ENCODE results near the gene PIP4K2C. TPM values are rescaled to one million over a fixed set of nuclear protein-coding genes. Genes with fewer than 3 reads are reported as not detected.

The PIP4K2C gene
- total RNA-seq, 2 donors from 2014 or later, result 33.4 to 39.9 TPM

GRCh38 chr12:57549909-57550640 is 40.9 kb upstream of the PIP4K2C start, which contains the start of gene KIF5A:
Gene KIF5A (plus strand): TSS chr12:57550044. CDS start chr12:57550272, 228 bp downstream.
- no peaks in the 10 kb centered on the region for H3K36me3 ChIP-seq
- DNase-seq (ENCODE audit: low spot score), result no peak

GRCh38 chr12:57550641-57551549 is 40.1 kb upstream of the PIP4K2C start:
- DNase-seq (ENCODE audit: low spot score), result no peak
- Histone ChIP-seq H3K27me3 (replicated peaks; ENCODE audit: insufficient read depth) (no peaks in the 10 kb centered on the region), H3K36me3 (no peaks in the 10 kb centered on the region), H3K27ac (no peak overlapping the region), H3K4me1 (ENCODE audit: control insufficient read depth in 1 of 2, low read depth in 2 of 2) (peaks cover 3 to 24% of the 10 kb centered on the region in 2 donors), H3K4me3 (peak overlapping the region; percentile 81), H3K9me3 (no peaks in the 10 kb centered on the region)
- no peak for ATAC-seq (ENCODE audit: insufficient number of reproducible peaks, low FRiP score, low read depth)
- TF ChIP-seq, protein P1, sequence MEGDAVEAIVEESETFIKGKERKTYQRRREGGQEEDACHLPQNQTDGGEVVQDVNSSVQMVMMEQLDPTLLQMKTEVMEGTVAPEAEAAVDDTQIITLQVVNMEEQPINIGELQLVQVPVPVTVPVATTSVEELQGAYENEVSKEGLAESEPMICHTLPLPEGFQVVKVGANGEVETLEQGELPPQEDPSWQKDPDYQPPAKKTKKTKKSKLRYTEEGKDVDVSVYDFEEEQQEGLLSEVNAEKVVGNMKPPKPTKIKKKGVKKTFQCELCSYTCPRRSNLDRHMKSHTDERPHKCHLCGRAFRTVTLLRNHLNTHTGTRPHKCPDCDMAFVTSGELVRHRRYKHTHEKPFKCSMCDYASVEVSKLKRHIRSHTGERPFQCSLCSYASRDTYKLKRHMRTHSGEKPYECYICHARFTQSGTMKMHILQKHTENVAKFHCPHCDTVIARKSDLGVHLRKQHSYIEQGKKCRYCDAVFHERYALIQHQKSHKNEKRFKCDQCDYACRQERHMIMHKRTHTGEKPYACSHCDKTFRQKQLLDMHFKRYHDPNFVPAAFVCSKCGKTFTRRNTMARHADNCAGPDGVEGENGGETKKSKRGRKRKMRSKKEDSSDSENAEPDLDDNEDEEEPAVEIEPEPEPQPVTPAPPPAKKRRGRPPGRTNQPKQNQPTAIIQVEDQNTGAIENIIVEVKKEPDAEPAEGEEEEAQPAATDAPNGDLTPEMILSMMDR (IDR thresholded peaks at IDR 0.05), result no peak

More at GRCh38 chr12:57549909-57550640, 40.9 kb upstream of the PIP4K2C start, which contains the start of gene KIF5A:
- peak within 1 kb of the TSS; percentile 81 for H3K4me3 ChIP-seq
- TF ChIP-seq, protein P1 (IDR thresholded peaks at IDR 0.05), result no peak
- H3K27ac ChIP-seq, result no peak within 1 kb of the TSS
- no peaks in the 10 kb centered on the region for H3K9me3 ChIP-seq
- ATAC-seq (ENCODE audit: insufficient number of reproducible peaks, low FRiP score, low read depth), result no peak
- H3K4me1 ChIP-seq (ENCODE audit: control insufficient read depth in 1 of 2, low read depth in 2 of 2), result peaks cover 9 to 29% of the 10 kb centered on the region in 2 donors
- no peaks in the 10 kb centered on the region for H3K27me3 ChIP-seq (replicated peaks; ENCODE audit: insufficient read depth)

DNA sequence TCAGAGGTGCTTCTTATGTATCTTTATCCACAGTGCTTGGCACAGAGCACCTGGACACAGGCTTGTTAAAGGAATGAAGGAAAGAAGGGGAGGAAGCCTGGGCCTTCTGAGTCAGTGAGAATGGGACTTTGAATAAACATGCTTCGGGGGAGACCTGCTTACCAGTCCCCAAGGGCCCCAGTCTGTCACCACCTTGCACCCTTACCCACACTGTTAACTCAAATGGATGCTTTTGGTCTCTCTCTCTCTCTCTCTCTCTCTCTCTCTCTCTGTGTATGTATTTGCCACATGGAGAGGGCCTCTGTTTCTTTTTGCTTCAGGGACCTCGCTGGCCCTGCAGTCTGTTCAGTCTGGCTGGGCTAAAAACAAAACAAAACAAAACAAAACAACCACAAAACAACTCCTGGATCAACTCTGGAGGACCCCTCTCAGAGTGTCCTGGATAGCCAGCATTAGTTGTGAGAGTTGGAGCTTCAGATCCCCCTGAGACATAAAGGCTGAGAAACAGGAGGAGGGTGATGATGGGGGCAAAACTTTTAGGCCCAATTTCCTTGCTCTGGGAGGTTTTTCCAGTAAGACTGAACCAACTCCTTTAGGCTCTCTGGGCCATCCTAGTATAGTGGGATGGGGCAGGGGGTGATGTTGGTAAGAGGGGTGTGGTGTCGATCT is 39.2 kb upstream of the PIP4K2C start:
- no peaks in the 10 kb centered on the region for H3K36me3 ChIP-seq
- peaks cover 0 to 20% of the 10 kb centered on the region in 2 donors for H3K4me1 ChIP-seq (ENCODE audit: control insufficient read depth in 1 of 2, low read depth in 2 of 2)
- no peak overlapping the region for H3K27ac ChIP-seq
- H3K4me3 ChIP-seq, result no peak overlapping the region
- DNase-seq (ENCODE audit: low spot score) (no peak), ATAC-seq (ENCODE audit: insufficient number of reproducible peaks, low FRiP score, low read depth) (no peak)
- H3K27me3 ChIP-seq (replicated peaks; ENCODE audit: insufficient read depth), result no peaks in the 10 kb centered on the region
- TF ChIP-seq, protein P1 (IDR thresholded peaks at IDR 0.05), result no peak
- no peaks in the 10 kb centered on the region for H3K9me3 ChIP-seq

DNA sequence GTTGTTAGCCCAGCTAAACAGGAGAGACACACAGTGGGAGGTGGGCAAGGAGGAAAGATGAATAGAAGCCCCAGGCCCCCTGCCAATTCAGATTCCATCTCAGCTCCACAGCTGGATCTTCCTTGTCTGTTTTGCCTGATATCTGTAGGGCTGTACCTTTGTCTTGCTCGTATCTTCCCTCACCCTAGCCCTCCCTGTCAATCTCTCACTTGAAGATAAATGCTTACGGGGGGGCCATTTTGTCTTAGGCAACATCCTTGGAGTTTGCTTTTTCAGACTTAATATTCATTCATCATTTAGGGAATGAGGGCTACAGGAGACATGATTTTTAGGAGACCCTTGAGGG is 38.7 kb upstream of the PIP4K2C start:
- TF ChIP-seq, protein P1 (IDR thresholded peaks at IDR 0.05), result no peak
- DNase-seq (ENCODE audit: low spot score) (no peak), ATAC-seq (ENCODE audit: insufficient number of reproducible peaks, low FRiP score, low read depth) (no peak)
- Histone ChIP-seq H3K4me1 (ENCODE audit: control insufficient read depth in 1 of 2, low read depth in 2 of 2) (peaks cover 0 to 19% of the 10 kb centered on the region in 2 donors), H3K9me3 (no peaks in the 10 kb centered on the region), H3K36me3 (no peaks in the 10 kb centered on the region), H3K27ac (no peak overlapping the region), H3K27me3 (replicated peaks; ENCODE audit: insufficient read depth) (no peaks in the 10 kb centered on the region), H3K4me3 (no peak overlapping the region)
